GM12874 (cell line): ENCODE data around the gene QRFP.

ENCODE experiments used
- CTCF ChIP-seq: IDR thresholded peaks from 2 replicates; pipeline ENCODE4 v1.5.1; 2011; ENCODE audit warnings: low read depth, mild to moderate bottlenecking, control low read depth, low read length, moderate library complexity; ENCODE audit not compliant: insufficient read depth

The QRFP gene

GRCh38 chr9:130872093-130872492, 24.5 kb downstream of the QRFP start:
- TF ChIP-seq CTCF, result no peak

DNA sequence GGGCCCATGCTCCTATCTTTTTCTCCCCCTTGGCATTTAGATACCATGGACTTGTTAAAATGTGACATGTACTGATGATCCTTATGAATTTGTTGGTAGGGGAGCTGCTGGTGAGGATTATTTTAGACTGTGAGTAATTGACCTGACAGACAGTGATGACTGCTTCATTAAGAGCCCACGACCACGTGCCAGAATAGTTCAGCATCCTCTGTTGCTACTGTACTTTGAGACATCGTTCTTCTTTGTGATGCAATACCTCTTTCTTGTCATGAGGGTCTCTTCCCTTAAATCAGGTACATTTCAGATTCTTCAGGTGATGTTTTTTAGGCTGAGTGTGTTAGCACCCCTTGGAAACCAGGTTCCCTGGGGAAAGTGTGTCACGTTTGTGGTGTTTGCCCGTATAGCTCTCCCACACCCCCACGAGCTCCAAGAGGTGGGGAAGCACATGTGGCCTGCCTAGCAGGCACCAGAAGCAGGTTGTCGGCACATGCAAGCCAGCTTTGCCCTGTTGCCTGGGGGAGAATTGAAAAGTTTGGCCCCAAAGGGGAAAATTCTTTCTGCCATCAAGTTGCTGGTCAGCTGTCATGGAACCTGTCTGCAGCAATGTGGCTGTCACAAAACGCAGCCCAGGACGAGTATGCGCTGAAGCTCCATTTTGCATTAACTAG, 25.1 kb downstream of the QRFP start:
- no peak for TF ChIP-seq CTCF

- TF ChIP-seq CTCF, result no peak
Measured at GRCh38 chr9:130870491-130871381, 25.9 kb downstream of the QRFP start.

- no peak for TF ChIP-seq CTCF
Measured at GRCh38 chr9:130869250-130869649, 27.4 kb downstream of the QRFP start.

DNA sequence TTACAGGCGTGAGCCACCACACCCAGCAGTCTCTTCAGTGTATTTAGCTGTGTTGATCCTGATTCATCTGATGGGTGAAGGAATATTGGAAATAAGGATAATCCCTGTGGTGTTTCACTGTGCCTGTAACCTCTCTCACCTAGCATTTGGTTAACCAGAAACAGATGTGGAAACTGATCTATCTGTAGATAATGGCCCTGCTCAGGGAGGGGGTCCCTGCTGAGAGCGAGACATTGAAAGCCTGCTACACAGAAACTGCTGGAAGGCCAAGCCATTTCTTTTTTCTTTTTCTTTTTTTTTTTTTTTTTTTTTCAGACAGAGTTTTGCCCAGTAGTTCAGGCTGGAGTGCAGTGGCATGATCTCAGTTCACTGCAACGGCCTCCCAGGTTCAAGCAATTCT, 28.4 kb downstream of the QRFP start:
- TF ChIP-seq CTCF, result no peak

- no peak for TF ChIP-seq CTCF
Measured at GRCh38 chr9:130867556-130867955, 29.1 kb downstream of the QRFP start.

DNA sequence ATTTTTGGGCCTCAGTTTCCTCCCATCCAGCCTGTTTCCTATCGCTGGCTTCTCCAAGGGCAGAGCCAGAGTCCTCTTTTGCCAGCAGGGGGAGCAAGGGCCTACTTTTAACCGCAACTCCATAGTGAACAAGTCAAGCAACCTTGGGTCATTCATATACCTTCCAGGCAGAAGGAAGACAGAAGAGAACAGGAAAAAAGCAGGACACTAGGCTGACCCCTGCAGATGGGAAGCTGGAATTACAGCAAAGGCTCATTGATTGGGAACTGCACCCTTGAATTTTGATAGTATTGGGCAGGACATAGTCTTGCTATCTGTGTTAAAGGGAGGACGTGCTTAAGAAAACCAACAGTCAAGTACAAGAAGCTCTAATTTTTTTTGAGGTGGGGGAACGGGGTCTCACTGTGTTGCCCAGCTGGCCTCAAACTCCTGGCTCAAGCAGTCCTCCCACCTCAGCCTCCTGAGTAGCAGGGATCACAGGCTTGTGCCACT, 30.1 kb downstream of the QRFP start:
- peak; percentile 79 for TF ChIP-seq CTCF
